HG03469 (cell line): ENCODE results near the gene UVRAG.
"Not testable (repeated sequence)": the region's sequence is repeated elsewhere in the genome, so short reads cannot be mapped to it uniquely, and the experiment has no call there.

Source experiments
- ATAC-seq: cut with Tn5 transposase; IDR thresholded peaks from one replicate; pipeline ENCODE4 v1.9.1; 2021; ENCODE audit warnings: mild to moderate bottlenecking, moderate library complexity, moderate number of reproducible peaks; ENCODE audit not compliant: unreplicated experiment

The UVRAG gene

GRCh38 chr11:75946531-75947530 lies 131.8 kb downstream of the UVRAG start:
- no peak for ATAC-seq

DNA sequence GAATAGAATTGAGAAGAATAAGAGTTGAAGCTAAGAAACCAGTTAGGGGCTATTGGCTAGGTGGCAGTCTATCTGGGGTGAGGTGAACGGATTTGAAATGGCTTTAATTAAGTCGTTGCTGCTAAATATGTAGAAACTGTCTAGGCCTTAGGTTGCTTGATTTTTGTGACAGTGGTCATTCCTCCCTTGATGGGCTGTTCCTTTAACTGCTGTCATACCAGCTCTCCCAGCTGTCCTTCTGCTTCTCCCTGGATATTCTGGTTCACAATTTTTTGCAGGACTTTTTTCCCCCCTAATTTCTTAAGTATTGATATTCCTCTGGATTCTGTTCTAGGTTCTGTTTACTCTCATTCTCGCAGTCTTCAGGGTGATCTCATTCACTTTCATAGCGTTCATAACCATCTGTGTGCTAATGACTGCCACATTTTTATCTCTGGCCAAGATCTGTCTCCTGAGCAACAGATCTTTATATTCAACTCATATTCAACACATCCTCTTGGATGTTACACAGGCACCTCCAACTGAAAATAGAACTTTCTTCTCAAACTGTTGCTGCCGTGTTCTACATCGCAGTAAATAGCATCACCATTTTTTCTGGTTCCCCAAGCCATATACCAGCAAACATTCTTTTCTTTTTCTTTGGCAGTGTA lies 134.1 kb downstream of the UVRAG start:
- ATAC-seq, result no peak

- no peak for ATAC-seq
Measured at GRCh38 chr11:75950141-75950540, 135.1 kb downstream of the UVRAG start.

- no peak for ATAC-seq
Measured at GRCh38 chr11:75954039-75954438, 139.0 kb downstream of the UVRAG start.

- no peak for ATAC-seq
Measured at GRCh38 chr11:75955443-75955842, 140.4 kb downstream of the UVRAG start.

DNA sequence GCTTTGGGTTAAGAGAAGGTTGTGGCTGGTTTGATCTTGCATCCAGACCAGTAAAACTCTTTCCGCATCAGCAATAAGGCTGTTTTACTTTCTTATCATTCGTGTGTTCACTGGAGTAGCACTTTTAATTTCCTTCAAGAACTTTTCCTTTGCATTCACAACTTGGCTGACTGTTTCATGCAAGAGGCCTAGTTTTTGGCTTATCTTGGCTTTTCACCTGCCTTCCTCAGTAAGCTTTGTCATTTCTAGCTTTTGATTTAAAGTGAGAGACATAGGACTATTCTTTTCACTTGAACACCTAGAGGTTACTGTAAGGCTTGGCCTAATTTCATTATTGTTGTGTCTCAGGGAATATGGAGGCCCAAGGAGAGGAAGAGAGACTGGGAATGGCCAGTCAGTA lies 144.5 kb downstream of the UVRAG start:
- ATAC-seq, result no peak

GRCh38 chr11:75964071-75964470 lies 149.1 kb downstream of the UVRAG start:
- no peak for ATAC-seq

GRCh38 chr11:75966537-75967287 lies 151.7 kb downstream of the UVRAG start:
- no peak for ATAC-seq

GRCh38 chr11:75968021-75968625 lies 153.1 kb downstream of the UVRAG start:
- ATAC-seq, result no peak

DNA sequence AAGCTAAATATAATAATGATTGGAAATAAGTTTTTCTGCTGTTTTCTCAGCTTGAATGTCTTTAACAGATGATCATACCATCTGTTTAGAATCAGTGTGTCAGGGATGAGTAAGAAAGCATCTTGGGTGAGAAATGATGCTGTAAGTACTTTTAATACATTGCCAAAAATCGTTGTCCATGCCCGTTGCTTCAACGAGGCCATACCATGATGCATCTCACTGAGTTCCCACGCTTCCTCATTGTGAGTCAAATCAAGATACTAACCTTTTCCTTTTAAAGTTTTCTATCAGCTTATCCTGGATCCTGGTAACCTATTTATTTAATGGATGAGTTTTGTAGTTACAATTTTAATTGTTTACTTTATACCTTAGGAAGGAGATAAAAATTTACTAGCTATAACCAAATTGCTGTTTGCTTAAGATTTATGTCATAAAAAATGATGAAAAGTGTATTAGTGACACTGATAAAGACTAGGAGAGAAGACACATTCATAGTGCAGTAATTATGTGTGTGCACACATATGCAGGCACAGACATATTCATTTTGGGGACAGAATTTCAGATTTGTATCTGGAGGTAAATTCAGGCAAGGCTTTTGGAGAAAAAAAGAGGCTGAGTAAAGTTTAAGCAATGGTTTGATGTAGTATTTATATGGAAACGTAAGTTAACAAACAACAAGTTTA lies 154.8 kb downstream of the UVRAG start:
- ATAC-seq, result no peak

GRCh38 chr11:75973710-75974109 lies 158.7 kb downstream of the UVRAG start:
- ATAC-seq, result not testable (repeated sequence)

DNA sequence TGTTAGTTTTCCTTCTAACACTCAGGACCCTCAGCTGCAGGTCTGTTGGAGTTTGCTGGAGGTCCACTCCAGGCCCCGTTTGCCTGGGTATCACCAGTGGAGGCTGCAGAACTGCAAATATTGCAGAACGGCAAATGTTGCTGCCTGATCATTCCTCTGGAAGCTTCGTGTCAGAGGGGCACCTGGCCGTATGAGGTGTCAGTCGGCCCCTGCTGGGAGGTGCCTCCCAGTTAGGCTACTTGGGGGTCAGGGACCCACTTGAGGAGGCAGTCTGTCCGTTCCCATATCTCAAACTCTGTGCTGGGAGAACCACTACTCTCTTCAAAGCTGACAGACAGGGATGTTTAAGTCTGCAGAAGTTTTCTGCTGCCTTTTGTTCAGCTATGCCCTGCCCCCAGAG lies 164.1 kb downstream of the UVRAG start:
- ATAC-seq, result not testable (repeated sequence)

DNA sequence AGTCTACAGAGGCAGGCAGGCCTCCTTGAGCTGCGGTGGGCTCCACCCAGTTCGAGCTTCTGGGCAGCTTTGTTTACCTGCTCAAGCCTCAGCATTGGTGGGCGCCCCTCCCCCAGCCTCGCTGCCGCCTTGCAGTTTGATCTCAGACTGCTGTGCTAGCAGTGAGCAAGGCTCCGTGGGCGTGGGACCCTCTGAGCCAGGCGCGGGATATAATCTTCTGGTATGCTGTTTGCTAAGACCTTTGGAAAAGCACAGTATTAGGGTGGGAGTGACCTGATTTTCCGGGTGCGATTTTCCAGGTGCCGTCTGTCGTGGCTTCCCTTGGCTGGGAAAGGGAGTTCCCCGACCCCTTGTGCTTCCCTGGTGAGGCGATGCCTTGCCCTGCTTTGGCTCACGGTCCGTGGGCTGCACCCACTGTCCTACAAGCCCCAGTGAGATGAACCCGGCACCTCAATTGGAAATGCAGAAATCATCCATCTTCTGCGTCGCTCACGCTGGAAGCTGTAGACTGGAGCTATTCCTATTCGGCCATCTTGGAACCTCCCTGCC lies 164.5 kb downstream of the UVRAG start:
- ATAC-seq, result not testable (repeated sequence)

DNA sequence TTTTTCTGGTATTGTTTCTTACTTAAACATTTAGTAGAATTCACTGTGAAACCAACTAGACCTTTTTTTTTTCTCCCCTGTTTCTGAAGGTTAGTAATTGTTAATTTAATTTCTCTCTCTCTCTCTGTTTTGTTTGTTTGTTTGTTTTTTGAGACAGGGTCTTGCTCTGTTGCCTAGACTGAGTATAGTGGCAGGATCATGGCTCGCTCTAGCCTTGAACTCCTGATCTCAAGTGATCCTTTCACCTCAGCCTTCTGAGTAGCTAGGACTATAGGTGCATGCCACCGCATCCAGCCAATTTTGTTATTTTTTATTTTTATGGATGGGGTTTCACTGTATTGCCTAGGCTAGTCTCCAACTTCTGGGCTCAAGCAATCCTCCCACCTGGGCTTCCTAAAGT lies 165.0 kb downstream of the UVRAG start:
- ATAC-seq, result no peak

DNA sequence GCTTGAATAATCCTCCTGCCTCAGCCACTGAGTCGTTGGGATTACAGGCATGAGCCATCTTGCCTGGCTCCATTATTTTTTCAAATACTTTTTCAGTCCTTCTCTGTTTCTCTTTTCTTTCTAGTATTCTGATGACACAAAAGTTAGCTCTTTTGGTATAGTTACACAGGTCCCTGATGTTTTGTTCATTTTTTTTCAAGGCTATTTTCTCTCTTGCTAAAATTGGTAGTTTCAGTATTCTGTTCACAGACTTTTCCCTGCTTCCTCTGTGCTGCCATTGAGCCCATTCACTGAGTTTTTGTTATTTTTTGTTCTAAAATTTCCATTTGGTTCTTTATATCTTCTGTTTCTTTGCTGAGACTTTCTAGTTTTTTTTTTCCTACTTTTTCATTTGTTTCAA lies 166.5 kb downstream of the UVRAG start:
- no peak for ATAC-seq

GRCh38 chr11:75982309-75982708 lies 167.3 kb downstream of the UVRAG start:
- ATAC-seq, result no peak

GRCh38 chr11:75986966-75987365 lies 172.0 kb downstream of the UVRAG start:
- no peak for ATAC-seq

DNA sequence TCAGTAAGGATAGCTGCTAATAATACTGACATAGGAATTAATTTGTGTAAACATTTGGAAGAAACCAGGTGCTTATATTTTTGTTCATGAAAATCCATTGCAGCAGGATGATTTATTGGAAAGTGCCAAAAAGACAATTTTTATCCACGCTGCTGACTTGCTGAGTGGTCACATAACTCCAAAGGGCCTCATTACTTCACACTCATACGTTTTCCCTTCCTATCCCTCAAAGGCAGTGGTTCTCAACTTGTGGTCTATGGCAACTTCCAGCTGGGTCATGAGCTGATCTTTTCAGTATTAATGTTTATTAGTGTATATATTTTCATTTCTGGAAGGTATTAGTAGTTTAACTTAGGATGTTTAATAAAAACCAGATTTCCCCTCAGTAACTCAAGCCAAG lies 178.1 kb downstream of the UVRAG start:
- no peak for ATAC-seq

- no peak for ATAC-seq
Measured at GRCh38 chr11:75994616-75995015, 179.6 kb downstream of the UVRAG start.
